Hepatocyte (in vitro differentiated cells): ENCODE results near the gene APBB2. TPM values are rescaled to one million over a fixed set of nuclear protein-coding genes. Genes with fewer than 3 reads are reported as not detected.
"Not testable (repeated sequence)": the region's sequence is repeated elsewhere in the genome, so short reads cannot be mapped to it uniquely, and the experiment has no call there.

Experiments used
- DNase-seq: peaks from one replicate; pipeline ENCODE4 v3.0.0-alpha.2; 2016; ENCODE audit warnings: low spot score
- H2AFZ ChIP-seq: fragments of 200-600 bp; sonication (generic); 2 replicates; pipeline ENCODE4 v1.6.0; 2016; ENCODE audit warnings: antibody characterized with exemption, mild to moderate bottlenecking
- H3K27ac ChIP-seq: fragments of 200-600 bp; sonication (generic); 2 replicates; pipeline ENCODE4 v1.5.1; 2016; ENCODE audit warnings: mild to moderate bottlenecking
- H3K27me3 ChIP-seq: fragments of 200-600 bp; sonication (generic); 2 replicates; pipeline ENCODE4 v1.6.1; 2016
- H3K36me3 ChIP-seq: fragments of 200-600 bp; sonication (generic); replicated peaks from 2 replicates; pipeline ENCODE4 v1.5.1; 2016; ENCODE audit warnings: low read depth; ENCODE audit not compliant: insufficient read depth
- H3K4me1 ChIP-seq: fragments of 200-600 bp; sonication (generic); 2 replicates; pipeline ENCODE4 v1.5.1; 2016; ENCODE audit warnings: mild to moderate bottlenecking, moderate library complexity; ENCODE audit not compliant: insufficient read depth
- H3K4me2 ChIP-seq: fragments of 200-600 bp; sonication (generic); 2 replicates; pipeline ENCODE4 v1.6.0; 2016
- H3K4me3 ChIP-seq: fragments of 200-600 bp; sonication (generic); 2 replicates; pipeline ENCODE4 v1.5.1; 2016; ENCODE audit warnings: mild to moderate bottlenecking
- H3K79me2 ChIP-seq: fragments of 200-600 bp; sonication (generic); 2 replicates; pipeline ENCODE4 v1.6.0; 2017; ENCODE audit warnings: mild to moderate bottlenecking
- H3K9me2 ChIP-seq: fragments of 200-600 bp; sonication (generic); replicated peaks from 2 replicates; pipeline ENCODE4 v1.6.0; 2017; ENCODE audit warnings: mild to moderate bottlenecking; ENCODE audit not compliant: insufficient read depth
- H3K9me3 ChIP-seq: fragments of 200-600 bp; sonication (generic); 2 replicates; pipeline ENCODE4 v1.5.1; 2016; ENCODE audit warnings: low read depth, mild to moderate bottlenecking
- H4K20me1 ChIP-seq: fragments of 200-600 bp; sonication (generic); 2 replicates; pipeline ENCODE4 v1.6.0; 2016; ENCODE audit warnings: mild to moderate bottlenecking; ENCODE audit not compliant: insufficient read depth, poor library complexity, severe bottlenecking
- CTCF ChIP-seq: fragments of 200-600 bp; sonication (generic); IDR thresholded peaks from 2 replicates; pipeline ENCODE4 v1.5.1; 2016; ENCODE audit warnings: antibody characterized with exemption, mild to moderate bottlenecking; ENCODE audit not compliant: poor library complexity
- EZH2 ChIP-seq: fragments of 200-600 bp; sonication (generic); IDR thresholded peaks from 2 replicates; pipeline ENCODE4 v1.6.1; 2016; ENCODE audit warnings: antibody characterized with exemption, mild to moderate bottlenecking, borderline replicate concordance
- EZH2phosphoT487 ChIP-seq: fragments of 200-600 bp; sonication (generic); IDR thresholded peaks from one replicate; pipeline ENCODE4 v1.6.1; 2018; ENCODE audit warnings: antibody characterized with exemption, mild to moderate bottlenecking, low read depth, moderate library complexity; ENCODE audit not compliant: unreplicated experiment, severe bottlenecking
- WGBS: methylation state at CpG from one replicate; pipeline ENCODE4 v1.1.6; 2016; ENCODE audit warnings: low lambda C conversion rate; ENCODE audit errors: missing lambda C conversion rate; 5-methylcytosine and 5-hydroxymethylcytosine counted together
- polyA plus RNA-seq: library from polyadenylated mRNA; unstranded; fragments of >200 nt; fragmentation: Nextera tagmentation; extraction: Ambion mirVana; gene quantifications from 2 replicates; pipeline ENCODE4 v1.2.1, GENCODE V29; 2016
- total RNA-seq: library from RNA; depleted of rRNA; stranded (reverse); fragments of >200 nt; gene quantifications from 2 replicates; pipeline ENCODE4 v1.2.3, GENCODE V29; 2014

Gene APBB2
- total and polyA plus RNA-seq, 2 experiments from 2014 or later = 23.4 to 47.5 TPM

GRCh38 chr4:41000356-41000755 lies 214.0 kb downstream of the APBB2 start:
- Histone ChIP-seq H3K9me3 (no peaks in the 10 kb centered on the region), H3K79me2 (peaks cover 10% of the 10 kb centered on the region), H3K4me3 (no peak overlapping the region), H2AFZ (no peak overlapping the region), H3K27ac (no peak overlapping the region), H3K4me1 (no peaks in the 10 kb centered on the region), H3K9me2 (no peaks in the 10 kb centered on the region), H3K4me2 (no peak overlapping the region), H4K20me1 (no peaks in the 10 kb centered on the region), H3K36me3 (no peaks in the 10 kb centered on the region), H3K27me3 (no peaks in the 10 kb centered on the region)
- DNase-seq = no peak
- 96% methylated on average over 1 of the region's 1 CpG for WGBS
- TF ChIP-seq EZH2 (no peak), EZH2phosphoT487 (no peak)

- H3K4me2 ChIP-seq = peak overlapping the region; percentile 23
- no peaks in the 10 kb centered on the region for H4K20me1 ChIP-seq
- no peaks in the 10 kb centered on the region for H3K4me1 ChIP-seq
- H3K4me3 ChIP-seq = no peak overlapping the region
- no peaks in the 10 kb centered on the region for H3K9me3 ChIP-seq
- H3K27me3 ChIP-seq = no peaks in the 10 kb centered on the region
- H3K36me3 ChIP-seq = no peaks in the 10 kb centered on the region
- H3K79me2 ChIP-seq = peaks cover 13% of the 10 kb centered on the region
- peak; percentile 51 for DNase-seq
- WGBS = 75% methylated on average over 10 of the region's 10 CpGs
- H3K27ac ChIP-seq = peak overlapping the region; percentile 10
- H3K9me2 ChIP-seq = no peaks in the 10 kb centered on the region
- H2AFZ ChIP-seq = no peak overlapping the region
- TF ChIP-seq EZH2 (no peak), CTCF (no peak), EZH2phosphoT487 (no peak)
These were observed 215.5 kb downstream of the APBB2 start for GRCh38 chr4:40998675-40999358.

- no peaks in the 10 kb centered on the region for H3K36me3 ChIP-seq
- no peak overlapping the region for H3K27ac ChIP-seq
- no peak overlapping the region for H3K4me3 ChIP-seq
- 85% methylated on average over 2 of the region's 2 CpGs for WGBS
- no peaks in the 10 kb centered on the region for H3K9me3 ChIP-seq
- no peaks in the 10 kb centered on the region for H3K27me3 ChIP-seq
- no peak for DNase-seq
- H3K4me1 ChIP-seq = peaks cover 2% of the 10 kb centered on the region
- no peaks in the 10 kb centered on the region for H3K9me2 ChIP-seq
- H2AFZ ChIP-seq = no peak overlapping the region
- TF ChIP-seq EZH2phosphoT487 (no peak), EZH2 (no peak), CTCF (no peak)
- no peak overlapping the region for H3K4me2 ChIP-seq
- H4K20me1 ChIP-seq = no peaks in the 10 kb centered on the region
- peaks cover 20% of the 10 kb centered on the region for H3K79me2 ChIP-seq
These were observed 218.5 kb downstream of the APBB2 start for GRCh38 chr4:40995850-40996249.

GRCh38 chr4:40994321-40994720 lies 220.0 kb downstream of the APBB2 start:
- not testable (repeated sequence) for H3K4me1 ChIP-seq, H3K4me3 ChIP-seq, H3K4me2 ChIP-seq, H3K36me3 ChIP-seq, H2AFZ ChIP-seq, DNase-seq, H3K27ac ChIP-seq, H4K20me1 ChIP-seq, H3K9me2 ChIP-seq, H3K27me3 ChIP-seq, H3K9me3 ChIP-seq
- 89% methylated on average over 4 of the region's 4 CpGs for WGBS
- H3K79me2 ChIP-seq = peaks cover 20% of the 10 kb centered on the region

GRCh38 chr4:40993296-40993693 lies 221.0 kb downstream of the APBB2 start:
- H3K9me3 ChIP-seq, H3K4me1 ChIP-seq, H4K20me1 ChIP-seq, H2AFZ ChIP-seq, H3K4me3 ChIP-seq, H3K27me3 ChIP-seq, H3K36me3 ChIP-seq, H3K9me2 ChIP-seq, DNase-seq: not testable (repeated sequence)
- WGBS = 65% methylated on average over 2 of the region's 2 CpGs
- Histone ChIP-seq H3K79me2 (peaks cover 18% of the 10 kb centered on the region), H3K4me2 (peak overlapping the region; percentile 41), H3K27ac (peak overlapping the region; percentile 77)
